A549 (cell line): ENCODE data around the gene APBA1.
A peak's percentile ranks its signal among the peaks of the same experiment; 100 is the strongest.

Source experiments
- CTCF ChIP-seq: fragments of >200 bp; sonication (Bioruptor Twin); formaldehyde crosslinking; IDR thresholded peaks from 3 replicates; pipeline ENCODE4 v1.5.1; 2016
- FOSL2 ChIP-seq, 2 experiments: fragments of 450-650 bp in 1 of 2; fragments of >200 bp in 1 of 2; sonication (Bioruptor Twin) in 1 of 2; formaldehyde crosslinking; IDR thresholded peaks; 2 replicates each; pipeline versions ENCODE4 v1.5.0 to v1.6.1; 2016 to 2020; ENCODE audit warnings: mild to moderate bottlenecking in 1 of 2, moderate library complexity in 1 of 2
- HDAC2 ChIP-seq: fragments of 200-600 bp; sonication (generic); IDR thresholded peaks from 2 replicates; pipeline ENCODE4 v1.6.1; 2016
- HOXB13 ChIP-seq: fragments of 250-450 bp; sonication (Bioruptor Pico); IDR thresholded peaks from 2 replicates; pipeline ENCODE4 v1.5.0; 2020; ENCODE audit warnings: low read depth, mild to moderate bottlenecking, moderate library complexity
- JUNB ChIP-seq: fragments of >200 bp; sonication (Bioruptor Twin); formaldehyde crosslinking; IDR thresholded peaks from 2 replicates; pipeline ENCODE4 v1.6.1; 2016
- MAFK ChIP-seq: fragments of 450-650 bp; IDR thresholded peaks from 2 replicates; pipeline ENCODE4 v1.6.1; 2014; ENCODE audit not compliant: partially characterized antibody
- POLR2A ChIP-seq: IDR thresholded peaks from 2 replicates; pipeline ENCODE4 v1.6.1; 2012; ENCODE audit warnings: mild to moderate bottlenecking, low read length
- SMC3 ChIP-seq: fragments of >200 bp; sonication (Bioruptor Twin); formaldehyde crosslinking; IDR thresholded peaks from 3 replicates; pipeline ENCODE4 v1.6.1; 2018; ENCODE audit warnings: inconsistent platforms
- TF ChIP-seq, protein P1 (sequence below): fragments of 450-650 bp; IDR thresholded peaks from 2 replicates; pipeline ENCODE4 v1.6.1; 2014; ENCODE audit warnings: antibody characterized with exemption

GRCh38 chr9:69672596-69673310 is 582 bp upstream of the APBA1 start:
- TF ChIP-seq SMC3 (peak; percentile 88), CTCF (peak; percentile 66), POLR2A (no peak), HDAC2 (no peak), FOSL2 (IDR thresholded peaks at IDR 0.05) (no peak), FOSL2 (CRISPR knock-in tag; IDR thresholded peaks at IDR 0.05) (no peak), JUNB (no peak), HOXB13 (CRISPR knock-in tag) (no peak), MAFK (no peak)
- TF ChIP-seq, protein P1, sequence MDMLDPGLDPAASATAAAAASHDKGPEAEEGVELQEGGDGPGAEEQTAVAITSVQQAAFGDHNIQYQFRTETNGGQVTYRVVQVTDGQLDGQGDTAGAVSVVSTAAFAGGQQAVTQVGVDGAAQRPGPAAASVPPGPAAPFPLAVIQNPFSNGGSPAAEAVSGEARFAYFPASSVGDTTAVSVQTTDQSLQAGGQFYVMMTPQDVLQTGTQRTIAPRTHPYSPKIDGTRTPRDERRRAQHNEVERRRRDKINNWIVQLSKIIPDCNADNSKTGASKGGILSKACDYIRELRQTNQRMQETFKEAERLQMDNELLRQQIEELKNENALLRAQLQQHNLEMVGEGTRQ: no peak
